Measurements from ENCODE around the gene GJA3.

GRCh38 chr13:20178156-20178555 lies 17.3 kb upstream of the GJA3 start:
- TF ChIP-seq CTCF (IDR thresholded peaks at IDR 0.05) (no peak), ZFX (IDR thresholded peaks at IDR 0.05; ENCODE audit: borderline replicate concordance) (no peak)
